Small intestine (tissue), 7 donors: ENCODE measurements around the gene RNASET2. TPM values are rescaled to one million over a fixed set of nuclear protein-coding genes. Genes with fewer than 3 reads are reported as not detected.
"Not testable (repeated sequence)": the region's sequence is repeated elsewhere in the genome, so short reads cannot be mapped to it uniquely, and the experiment has no call there.

Experiments
- DNase-seq, 2 donors: peaks; one replicate each; pipeline versions ENCODE4 v3.0.0 to v3.0.0-alpha.2; 2013
- FAIRE-seq: peaks from 2 replicates; lab custom pipeline; 2012; peaks lifted over from hg19 to GRCh38; lab: Jason Lieb, UNC
- H3K27ac ChIP-seq, 3 donors: one replicate each; pipeline ENCODE4 v1.5.1; 2013; ENCODE audit warnings: low read length in 2 of 3, mild to moderate bottlenecking in 2 of 3, control low read depth in 1 of 3, inconsistent platforms in 1 of 3, low read depth in 1 of 3, moderate library complexity in 1 of 3
- H3K27me3 ChIP-seq, 3 donors: one replicate each; pipeline ENCODE4 v1.6.1; 2013; ENCODE audit warnings: low read length in 3 of 3, inconsistent platforms in 1 of 3; ENCODE audit not compliant: control insufficient read depth in 3 of 3, insufficient read depth in 3 of 3
- H3K36me3 ChIP-seq, 3 donors: one replicate each; pipeline ENCODE4 v1.6.1; 2013; ENCODE audit warnings: low read length in 3 of 3, inconsistent platforms in 1 of 3, low read depth in 1 of 3, mild to moderate bottlenecking in 1 of 3, moderate library complexity in 1 of 3; ENCODE audit not compliant: control insufficient read depth in 3 of 3, insufficient read depth in 2 of 3
- H3K4me1 ChIP-seq, 3 donors: one replicate each; pipeline ENCODE4 v1.6.1; 2013; ENCODE audit warnings: low read length in 2 of 3, inconsistent platforms in 1 of 3, low read depth in 1 of 3, mild to moderate bottlenecking in 1 of 3, moderate library complexity in 1 of 3; ENCODE audit not compliant: control insufficient read depth in 3 of 3, insufficient read depth in 2 of 3
- H3K4me3 ChIP-seq, 3 donors: one replicate each; pipeline ENCODE4 v1.5.1; 2013; ENCODE audit warnings: low read length in 3 of 3, control low read depth in 1 of 3, inconsistent platforms in 1 of 3, low read depth in 1 of 3, mild to moderate bottlenecking in 1 of 3, moderate library complexity in 1 of 3
- H3K9me3 ChIP-seq, 2 donors: one replicate each; pipeline ENCODE4 v1.6.1; 2013; ENCODE audit warnings: low read depth in 1 of 2, low read length in 1 of 2; ENCODE audit not compliant: control insufficient read depth in 2 of 2, insufficient read depth in 1 of 2
- WGBS, 3 donors: extraction: QIAGEN DNeasy Blood & Tissue Kit; methylation state at CpG; one replicate each; pipeline ENCODE4 v1.1.7; 2013; 5-methylcytosine and 5-hydroxymethylcytosine counted together
- polyA plus RNA-seq, 4 donors: library from polyadenylated mRNA; stranded (reverse) in 3 of 4; unstranded in 1 of 4; fragments of 200-250 nt in 3 of 4; fragments of 120-200 nt in 1 of 4; gene quantifications; one replicate each; pipeline versions ENCODE4 v1.2.1 to v1.2.3, GENCODE V29; 2013
- donor health status: healthy with polysubstance abuse.
- donor health status: control.
- donor health status: control.
- donor health status: Bipolar disorder and iron deficiency.
- donor health status: healthy.

Gene RNASET2
- polyA plus RNA-seq, 4 donors: 25.7 to 78.5 (median 41.6) TPM

- Histone ChIP-seq H3K4me1 (no peaks in the 10 kb centered on the region), H3K27ac (no peak overlapping the region), H3K36me3 (peaks cover 4 to 32% (median 8%) of the 10 kb centered on the region in 3 donors), H3K9me3 (no peaks in the 10 kb centered on the region), H3K27me3 (no peaks in the 10 kb centered on the region), H3K4me3 (no peak overlapping the region)
- 90 to 93% (median 93%) methylated on average over 12 of the region's 12 CpGs for WGBS, 3 donors
- FAIRE-seq (no peak), DNase-seq (no peak)
These were observed 29.6 kb downstream of the RNASET2 start for GRCh38 chr6:166926748-166927147.

- no peak for FAIRE-seq
These were observed 31.0 kb downstream of the RNASET2 start for GRCh38 chr6:166925141-166925996.

GRCh38 chr6:166924531-166924930 lies 31.8 kb downstream of the RNASET2 start:
- H3K27ac ChIP-seq: no peak overlapping the region
- no peak overlapping the region for H3K4me3 ChIP-seq
- H3K9me3 ChIP-seq: no peaks in the 10 kb centered on the region
- no peaks in the 10 kb centered on the region for H3K4me1 ChIP-seq
- 88 to 92% (median 89%) methylated on average over 9 of the region's 9 CpGs for WGBS, 3 donors
- FAIRE-seq: no peak
- DNase-seq: no peak
- H3K27me3 ChIP-seq: no peaks in the 10 kb centered on the region
- H3K36me3 ChIP-seq: peaks cover 2 to 20% (median 5%) of the 10 kb centered on the region in 3 donors

More at GRCh38 chr6:166925141-166925996, 31.0 kb downstream of the RNASET2 start:
- no peak for DNase-seq
- Histone ChIP-seq H3K27ac (no peak overlapping the region), H3K4me1 (no peaks in the 10 kb centered on the region), H3K4me3 (no peak overlapping the region), H3K27me3 (no peaks in the 10 kb centered on the region), H3K9me3 (no peaks in the 10 kb centered on the region), H3K36me3 (peaks cover 4 to 24% (median 5%) of the 10 kb centered on the region in 3 donors)
- 94 to 96% (median 95%) methylated on average over 19 of the region's 19 CpGs for WGBS, 3 donors

GRCh38 chr6:166922937-166923336 lies 33.4 kb downstream of the RNASET2 start:
- no peaks in the 10 kb centered on the region for H3K27me3 ChIP-seq
- FAIRE-seq: no peak
- WGBS, 3 donors: 88 to 97% (median 92%) methylated on average over 5 to 7 of the region's 7 CpGs
- no peaks in the 10 kb centered on the region for H3K9me3 ChIP-seq
- H3K4me3 ChIP-seq: no peak overlapping the region
- no peak for DNase-seq
- peaks cover 0 to 8% (median 0%) of the 10 kb centered on the region in 3 donors for H3K36me3 ChIP-seq
- H3K27ac ChIP-seq: no peak overlapping the region
- no peaks in the 10 kb centered on the region for H3K4me1 ChIP-seq

GRCh38 chr6:166921570-166921969 lies 34.8 kb downstream of the RNASET2 start:
- H3K9me3 ChIP-seq: no peaks in the 10 kb centered on the region
- no peaks in the 10 kb centered on the region for H3K36me3 ChIP-seq
- no peak overlapping the region for H3K27ac ChIP-seq
- no peaks in the 10 kb centered on the region for H3K4me1 ChIP-seq
- no peaks in the 10 kb centered on the region for H3K27me3 ChIP-seq
- H3K4me3 ChIP-seq: no peak overlapping the region
- FAIRE-seq (no peak), DNase-seq (no peak)
- WGBS, 3 donors: 95 to 97% (median 95%) methylated on average over 3 of the region's 3 CpGs

- FAIRE-seq: peak; percentile 23
- no peaks in the 10 kb centered on the region for H3K27me3 ChIP-seq
- H3K36me3 ChIP-seq: no peaks in the 10 kb centered on the region
- no peak overlapping the region for H3K27ac ChIP-seq
- no peak overlapping the region for H3K4me3 ChIP-seq
- 21 to 67% (median 40%) methylated on average over 2 of the region's 2 CpGs for WGBS, 3 donors
- H3K9me3 ChIP-seq: peaks cover 0 to 3% of the 10 kb centered on the region in 2 donors
- H3K4me1 ChIP-seq: no peaks in the 10 kb centered on the region
- no peak for DNase-seq
These were observed 39.5 kb downstream of the RNASET2 start for GRCh38 chr6:166916824-166917223.

- not testable (repeated sequence) for DNase-seq, FAIRE-seq, H3K36me3 ChIP-seq, H3K4me3 ChIP-seq, H3K27ac ChIP-seq, H3K4me1 ChIP-seq, H3K9me3 ChIP-seq, H3K27me3 ChIP-seq
- WGBS, 3 donors: 82 to 92% (median 90%) methylated on average over 8 of the region's 8 CpGs
These were observed 40.9 kb downstream of the RNASET2 start for GRCh38 chr6:166915484-166915883.

- H3K4me1 ChIP-seq, H3K27ac ChIP-seq, H3K9me3 ChIP-seq, FAIRE-seq, H3K4me3 ChIP-seq, DNase-seq, H3K27me3 ChIP-seq, H3K36me3 ChIP-seq: not testable (repeated sequence)
- 85 to 93% (median 93%) methylated on average over 3 of the region's 3 CpGs for WGBS, 3 donors
These were observed 41.4 kb downstream of the RNASET2 start for GRCh38 chr6:166914952-166915351.
